NCI-H526 (cell line): Measurements from ENCODE around the gene CD55.

Experiments
- DNase-seq, 2 experiments: peaks; one replicate each; lab custom pipeline; 2025; lab: John Stamatoyannopoulos, UW

CD55 gene

DNA sequence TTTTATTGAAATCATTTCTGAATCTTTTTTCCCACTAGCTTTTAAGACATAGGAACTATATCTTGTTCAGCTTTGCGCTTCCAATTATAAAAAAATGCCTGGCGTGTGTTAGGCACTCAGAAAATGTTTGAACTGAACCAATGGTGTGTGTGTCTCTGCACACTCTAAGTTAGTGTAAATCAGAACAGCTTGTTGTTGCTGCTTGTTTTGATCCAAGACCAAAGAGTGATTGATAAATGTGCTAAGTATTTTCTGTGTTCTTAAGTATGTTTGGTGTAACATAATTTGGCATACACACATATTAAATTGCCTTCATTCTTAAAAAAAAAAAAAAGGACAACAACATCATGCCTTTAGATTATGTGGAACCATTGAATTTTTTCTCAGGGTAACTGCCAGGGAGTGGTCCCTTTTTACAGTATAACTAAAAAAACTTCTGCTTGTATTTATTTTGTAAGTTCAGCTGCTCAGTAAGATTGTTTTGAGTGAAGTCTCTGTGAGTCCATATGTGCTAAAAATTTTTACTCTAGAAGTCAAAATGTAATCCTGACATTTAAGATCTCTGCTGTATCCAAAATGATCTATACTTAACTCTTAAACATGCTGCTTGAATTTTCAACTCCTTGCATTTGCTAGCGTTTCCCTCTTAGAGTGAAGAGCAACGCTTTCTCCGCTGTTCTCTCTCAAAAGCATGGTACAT lies 8.7 kb downstream of the CD55 start:
- DNase-seq: no peak

DNA sequence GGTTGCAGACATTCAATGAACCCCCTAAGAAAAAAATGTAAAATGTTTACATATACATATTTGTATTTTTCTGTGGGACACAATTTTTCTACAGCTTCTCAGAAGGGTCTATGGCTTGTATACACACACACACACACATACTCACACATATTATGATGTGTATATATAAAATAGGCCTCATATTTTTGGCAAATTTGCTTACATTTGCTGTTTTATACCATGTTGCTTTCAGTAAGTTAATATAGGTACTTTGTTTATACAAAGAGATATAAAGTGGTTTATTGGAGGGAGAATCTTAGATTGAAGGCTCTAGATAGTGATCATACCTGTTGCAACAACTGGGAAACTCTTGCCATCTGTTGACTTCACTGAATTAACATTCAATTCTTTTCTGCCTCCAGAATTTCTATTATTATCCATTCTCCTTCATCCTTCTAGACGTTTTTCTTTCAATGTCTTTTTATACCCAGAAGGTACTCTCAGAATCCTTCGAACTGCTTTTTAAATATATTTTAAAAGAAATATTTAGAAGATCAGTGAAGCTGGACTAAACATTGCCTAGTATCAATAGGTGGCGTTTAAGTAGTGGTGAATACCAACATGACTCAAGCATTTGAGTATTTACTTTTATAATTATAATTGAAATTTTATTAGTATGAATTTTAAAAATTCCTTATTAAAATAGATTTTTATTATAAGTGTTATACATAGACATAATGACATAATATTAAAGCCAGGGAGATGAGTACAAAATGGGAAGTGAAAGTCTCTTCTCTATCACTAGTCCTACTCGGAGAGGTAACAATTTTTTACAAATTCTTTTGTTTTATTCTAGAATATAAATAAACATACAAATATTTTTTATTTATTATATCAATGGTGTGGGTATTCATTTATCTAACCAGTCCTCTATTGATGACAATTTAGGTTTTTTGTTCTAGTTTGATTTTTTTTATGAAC lies 10.2 kb downstream of the CD55 start:
- no peak for DNase-seq

DNA sequence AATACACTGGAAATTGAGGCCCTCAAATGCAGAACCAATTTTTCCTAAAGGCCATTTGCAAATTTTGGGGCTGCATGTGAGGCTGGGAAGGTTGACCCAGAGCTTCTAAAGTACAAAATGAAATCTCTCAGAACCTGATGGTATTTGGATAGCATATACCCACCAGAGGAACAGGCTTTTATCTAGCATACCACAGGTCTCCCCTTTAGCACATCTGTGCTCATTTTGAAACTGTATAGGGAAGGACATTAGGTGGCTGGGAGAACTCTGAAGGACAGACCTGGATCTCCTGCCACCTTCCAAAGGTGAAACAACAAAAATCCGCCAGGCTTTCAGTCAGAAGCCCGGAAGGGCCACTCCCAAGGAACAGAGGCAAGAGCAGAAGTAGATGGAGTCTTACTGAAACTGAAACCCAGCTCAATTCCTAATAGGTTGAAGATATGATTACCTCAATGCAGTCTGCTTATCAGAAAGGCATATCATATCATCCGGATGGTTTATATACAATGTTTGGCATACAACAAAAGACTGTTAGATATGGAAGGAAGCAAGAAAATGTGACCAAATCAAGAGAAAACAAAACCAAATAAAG lies 11.6 kb downstream of the CD55 start:
- DNase-seq: no peak

DNA sequence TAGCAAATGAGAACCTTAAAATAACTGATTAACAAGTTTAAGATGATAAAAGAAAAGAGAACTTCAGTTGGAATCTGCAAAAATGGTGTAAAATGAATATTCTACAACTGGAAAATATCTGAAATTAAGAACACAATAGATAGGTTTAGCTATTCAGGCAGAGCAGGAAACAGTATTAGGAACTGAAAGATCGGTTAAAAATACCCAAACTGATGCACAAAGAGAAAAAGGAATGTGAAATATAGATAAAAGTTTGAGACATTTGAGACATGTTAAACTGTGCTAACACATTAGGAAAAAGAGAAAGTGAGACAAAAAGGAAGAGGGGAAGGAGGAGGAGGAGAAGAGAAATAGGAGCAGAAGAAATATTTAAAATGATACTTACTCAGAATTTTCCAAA lies 12.1 kb downstream of the CD55 start:
- DNase-seq: no peak

DNA sequence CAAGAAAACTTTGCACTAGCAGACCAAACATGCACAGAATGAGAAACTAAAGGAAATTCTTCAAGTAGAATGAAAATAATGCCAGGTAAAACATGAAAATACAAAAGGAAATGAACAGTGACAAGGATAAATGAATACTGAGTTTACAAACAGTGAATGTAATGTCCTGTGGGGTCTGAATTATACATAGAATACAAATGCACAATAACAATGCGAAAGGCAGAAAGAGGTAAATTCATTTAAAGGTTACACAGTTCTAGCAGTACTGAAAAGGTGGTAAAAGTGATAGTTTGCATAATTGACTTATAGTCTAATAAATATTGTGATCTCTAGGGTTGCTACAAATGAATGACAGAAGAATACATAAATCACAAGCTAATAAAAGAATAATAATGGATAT lies 12.9 kb downstream of the CD55 start:
- no peak for DNase-seq

DNA sequence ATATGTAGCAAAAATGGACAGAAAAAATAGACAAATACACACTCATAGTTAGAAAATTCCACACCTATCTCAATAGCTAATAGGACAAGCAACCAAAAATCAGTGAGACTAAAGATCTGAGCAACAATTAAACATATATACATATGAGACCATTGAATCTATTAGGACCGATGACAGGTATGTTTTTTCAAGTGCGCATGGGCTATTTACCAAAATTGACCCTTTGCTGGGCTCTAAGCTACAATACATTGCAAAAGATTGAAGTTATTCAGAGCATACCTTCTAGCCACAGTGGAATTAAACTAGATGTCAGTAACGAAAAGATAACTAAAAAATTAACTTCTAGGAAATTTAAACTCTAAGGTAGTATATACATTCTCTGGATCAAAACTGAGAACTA lies 13.7 kb downstream of the CD55 start:
- DNase-seq: no peak

DNA sequence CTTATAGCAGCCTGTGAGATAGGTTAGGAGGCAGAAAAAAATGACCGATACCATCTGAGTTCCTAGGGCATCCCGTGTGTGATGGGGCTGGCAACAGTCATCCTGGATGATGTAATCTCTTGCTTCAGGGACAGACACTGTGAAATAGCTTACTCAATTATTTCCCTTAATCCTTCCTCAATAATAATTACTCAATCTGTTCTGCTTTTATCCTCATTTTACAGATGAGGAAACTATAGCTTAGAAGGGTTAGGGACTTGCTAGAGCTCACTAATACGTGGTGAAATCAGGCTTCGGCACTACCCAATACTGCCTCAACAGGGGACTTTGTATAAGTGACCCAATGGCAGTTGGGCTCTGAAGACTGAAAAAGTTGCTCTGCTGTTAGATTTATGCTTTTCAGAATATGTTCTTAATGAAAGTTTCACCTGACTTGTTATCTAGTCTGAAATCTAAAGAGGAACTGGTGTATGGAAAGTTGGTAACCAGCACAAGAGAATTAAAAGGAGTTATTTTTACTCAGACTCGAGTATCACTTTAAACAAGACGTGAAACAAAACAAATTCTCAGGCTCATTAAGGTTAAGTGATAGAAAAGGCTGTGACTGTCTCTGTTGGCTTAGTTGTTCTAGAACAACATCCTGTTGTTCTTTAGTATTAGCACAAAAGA lies 14.4 kb downstream of the CD55 start:
- DNase-seq: no peak

DNA sequence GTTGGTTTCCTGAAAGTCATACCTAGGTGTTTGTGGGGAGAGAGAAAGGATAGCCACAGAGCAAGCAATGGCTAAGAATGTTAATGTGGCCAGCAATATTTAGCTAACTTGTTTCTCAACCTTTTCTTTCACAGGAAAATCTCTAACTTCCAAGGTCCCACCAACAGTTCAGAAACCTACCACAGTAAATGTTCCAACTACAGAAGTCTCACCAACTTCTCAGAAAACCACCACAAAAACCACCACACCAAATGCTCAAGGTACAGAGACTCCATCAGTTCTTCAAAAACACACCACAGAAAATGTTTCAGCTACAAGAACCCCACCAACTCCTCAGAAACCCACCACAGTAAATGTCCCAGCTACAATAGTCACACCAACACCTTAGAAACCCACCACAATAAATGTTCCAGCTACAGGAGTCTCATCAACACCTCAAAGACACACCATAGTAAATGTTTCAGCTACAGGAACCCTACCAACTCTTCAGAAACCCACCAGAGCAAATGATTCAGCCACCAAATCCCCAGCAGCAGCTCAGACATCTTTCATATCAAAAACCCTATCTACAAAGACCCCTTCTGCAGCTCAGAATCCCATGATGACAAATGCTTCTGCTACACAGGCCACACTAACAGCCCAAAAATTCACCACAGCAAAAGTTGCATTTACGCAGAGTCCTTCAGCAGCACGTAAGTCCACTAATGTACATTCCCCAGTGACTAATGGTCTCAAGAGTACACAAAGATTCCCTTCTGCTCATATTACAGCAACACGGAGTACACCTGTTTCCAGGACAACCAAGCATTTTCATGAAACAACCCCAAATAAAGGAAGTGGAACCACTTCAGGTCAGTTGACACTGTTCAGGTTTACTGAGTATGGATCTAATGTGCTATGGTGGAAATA lies 15.3 kb downstream of the CD55 start:
- DNase-seq: no peak

DNA sequence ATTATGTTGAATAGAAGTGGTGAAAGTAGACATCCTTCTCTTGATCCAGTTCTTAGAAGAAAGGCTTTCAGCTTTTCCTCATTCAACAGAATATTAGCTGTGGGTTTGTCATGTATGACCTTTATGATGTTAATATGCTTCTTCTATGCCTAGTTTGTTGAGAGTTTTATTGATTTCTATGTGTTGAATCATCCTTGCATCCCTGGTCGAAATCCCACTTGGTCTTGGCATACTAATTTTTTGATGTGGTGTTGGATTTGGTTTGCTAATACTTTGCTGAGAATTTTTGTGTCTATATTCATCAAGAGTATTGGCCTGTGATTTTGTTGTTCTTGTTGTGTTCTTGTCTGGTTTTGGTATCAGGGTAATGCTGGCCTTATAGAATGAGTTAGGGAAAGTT lies 20.9 kb downstream of the CD55 start:
- no peak for DNase-seq

DNA sequence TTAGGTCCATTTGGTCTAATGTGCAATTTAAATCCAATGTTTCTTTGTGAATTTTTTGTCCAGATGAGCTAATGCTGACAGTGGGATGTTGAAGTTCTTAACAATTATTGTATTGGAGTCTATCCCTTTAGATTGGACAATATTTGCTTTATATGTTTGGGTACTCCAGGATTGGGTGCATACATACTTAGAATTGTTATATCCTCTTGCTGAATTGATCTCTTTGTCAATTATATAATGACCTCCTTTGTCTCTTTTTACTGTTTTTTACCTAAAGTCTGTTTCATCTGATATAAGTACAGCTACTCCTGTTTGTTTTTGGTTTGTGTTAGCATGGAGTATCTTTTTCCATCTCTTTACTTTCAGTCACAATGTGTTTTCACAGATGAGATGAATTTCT lies 22.2 kb downstream of the CD55 start:
- no peak for DNase-seq

DNA sequence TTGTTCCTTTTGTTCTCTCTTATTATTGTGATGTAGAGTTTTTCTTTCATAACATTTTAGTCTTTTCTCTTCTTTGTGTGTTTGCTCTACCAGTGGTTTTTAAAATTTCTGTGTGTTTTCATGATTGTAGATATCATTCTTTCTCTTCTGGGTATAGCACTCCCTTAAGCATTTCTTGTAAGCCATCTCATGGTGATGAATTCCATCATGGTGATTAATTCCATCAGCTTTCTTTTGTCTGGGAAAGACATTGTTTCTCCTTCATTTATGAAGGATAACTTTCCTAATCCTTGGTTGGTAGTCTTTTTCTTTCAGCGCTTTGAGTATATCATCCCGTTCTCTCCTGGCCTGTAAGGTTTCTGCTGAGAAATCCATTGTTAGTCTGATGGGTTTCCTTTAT lies 22.7 kb downstream of the CD55 start:
- DNase-seq: no peak

DNA sequence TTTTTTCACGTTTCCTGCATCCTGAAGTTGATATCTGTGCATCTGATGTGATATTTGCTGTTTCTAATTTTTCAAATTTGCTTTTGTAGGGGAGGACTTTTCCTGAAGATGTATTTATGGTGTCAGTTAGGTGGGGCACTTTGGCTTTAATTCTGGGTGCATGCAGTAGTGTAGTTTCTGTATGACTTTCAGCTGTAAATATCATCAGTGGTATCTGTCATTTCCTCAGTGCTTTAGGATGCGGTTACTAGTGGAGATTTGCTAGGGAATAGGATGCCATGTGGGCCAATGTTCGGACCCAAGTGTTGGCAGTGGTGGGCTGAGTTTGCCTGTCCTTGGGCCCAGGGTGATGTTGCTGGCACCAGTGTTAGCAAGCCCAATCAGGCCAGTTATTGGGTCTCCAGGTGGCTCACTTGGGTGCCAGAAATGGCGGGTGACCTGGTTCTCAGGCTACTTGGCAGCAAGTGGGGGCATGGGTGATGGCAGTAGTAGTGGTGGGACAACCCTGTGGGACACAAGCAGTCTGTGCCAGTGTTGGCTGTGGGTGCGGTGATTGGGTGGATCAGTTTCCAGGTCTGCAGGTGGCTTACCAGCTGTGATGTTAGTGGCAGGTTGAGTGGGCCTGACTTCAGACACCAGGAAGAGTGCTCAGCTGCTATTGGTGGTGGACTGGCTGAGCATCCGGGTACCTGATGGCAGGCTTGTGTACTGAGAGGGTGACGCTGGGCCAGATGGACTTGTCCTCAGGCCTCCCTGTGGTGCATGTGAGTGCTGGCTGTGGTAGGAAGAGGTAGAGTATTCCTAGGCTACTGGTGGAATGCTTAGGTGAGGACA lies 24.4 kb downstream of the CD55 start:
- no peak for DNase-seq

DNA sequence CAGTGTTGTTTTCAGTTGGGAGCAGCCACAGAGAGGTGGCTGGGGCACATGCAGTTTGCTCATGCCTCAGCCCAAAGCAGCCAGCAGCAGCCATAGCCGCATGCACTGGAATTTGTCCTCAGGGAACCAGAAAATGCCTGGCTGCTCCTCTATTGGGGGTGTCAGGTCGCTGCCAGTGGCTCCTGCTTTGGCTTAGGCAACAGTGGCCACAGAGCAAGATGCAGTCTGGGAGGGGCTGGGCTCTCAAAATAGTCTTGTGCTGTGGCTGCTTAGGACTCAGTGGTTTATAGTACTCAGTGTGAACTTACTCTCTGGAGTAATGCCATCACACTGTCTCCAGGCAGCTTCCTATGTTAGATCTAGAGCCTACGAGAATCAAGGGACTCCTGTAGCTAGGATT lies 25.0 kb downstream of the CD55 start:
- DNase-seq: no peak

DNA sequence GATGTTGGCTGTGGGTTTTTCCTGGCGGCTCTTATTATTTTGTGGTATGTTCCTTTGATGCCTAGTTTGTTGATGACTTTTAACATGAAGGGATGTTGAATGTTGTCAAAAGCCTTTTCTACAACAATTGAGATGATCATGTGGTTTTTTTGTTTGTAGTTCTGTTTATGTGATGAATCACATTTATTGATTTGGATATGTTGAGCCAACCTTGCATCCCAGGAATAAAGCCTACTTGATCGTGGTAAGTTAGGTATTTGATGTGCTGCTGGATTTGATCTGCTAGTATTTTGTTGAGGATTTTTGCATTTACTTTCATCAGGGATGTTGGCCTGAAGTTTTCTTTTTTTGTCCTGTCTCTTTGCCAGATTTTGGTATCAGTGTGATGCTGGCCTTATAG lies 28.5 kb downstream of the CD55 start:
- no peak for DNase-seq

DNA sequence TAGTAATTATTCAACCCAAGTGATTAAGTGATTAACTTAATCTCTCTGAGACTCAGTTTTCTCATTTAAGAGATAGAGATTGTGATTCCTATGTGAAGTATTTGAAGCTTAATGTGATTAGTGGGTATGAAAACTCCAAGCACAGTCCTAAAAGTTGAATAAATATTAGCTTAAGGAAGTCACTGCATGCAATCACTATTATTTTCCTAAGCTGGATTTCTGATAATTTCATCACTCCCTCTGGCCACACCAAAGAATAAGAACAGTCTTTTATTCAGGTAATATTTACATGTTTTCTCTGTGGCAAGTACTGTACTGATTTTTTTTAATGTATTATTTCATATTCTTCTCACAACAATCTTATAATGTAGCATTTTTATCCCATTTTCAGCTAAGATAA lies 31.1 kb downstream of the CD55 start:
- no peak for DNase-seq

DNA sequence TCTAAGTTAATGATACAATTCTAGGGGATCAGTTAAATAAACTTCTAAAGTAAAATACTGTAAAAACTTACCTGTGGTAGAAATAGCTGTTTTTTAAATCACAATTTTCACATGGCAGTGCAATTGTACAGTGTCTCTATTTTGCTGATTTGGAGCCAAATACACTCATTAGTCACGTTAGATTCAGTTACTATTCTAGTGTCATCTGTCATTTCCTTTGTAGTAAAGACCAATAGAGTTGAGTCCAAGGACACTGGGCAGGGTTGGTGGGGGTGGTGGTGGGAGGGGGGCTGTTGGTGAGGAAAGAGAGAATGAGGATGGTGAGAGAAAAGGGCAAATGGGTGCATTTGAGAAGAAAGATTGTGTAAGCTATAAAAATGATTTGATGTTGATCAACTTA lies 33.6 kb downstream of the CD55 start:
- no peak for DNase-seq

DNA sequence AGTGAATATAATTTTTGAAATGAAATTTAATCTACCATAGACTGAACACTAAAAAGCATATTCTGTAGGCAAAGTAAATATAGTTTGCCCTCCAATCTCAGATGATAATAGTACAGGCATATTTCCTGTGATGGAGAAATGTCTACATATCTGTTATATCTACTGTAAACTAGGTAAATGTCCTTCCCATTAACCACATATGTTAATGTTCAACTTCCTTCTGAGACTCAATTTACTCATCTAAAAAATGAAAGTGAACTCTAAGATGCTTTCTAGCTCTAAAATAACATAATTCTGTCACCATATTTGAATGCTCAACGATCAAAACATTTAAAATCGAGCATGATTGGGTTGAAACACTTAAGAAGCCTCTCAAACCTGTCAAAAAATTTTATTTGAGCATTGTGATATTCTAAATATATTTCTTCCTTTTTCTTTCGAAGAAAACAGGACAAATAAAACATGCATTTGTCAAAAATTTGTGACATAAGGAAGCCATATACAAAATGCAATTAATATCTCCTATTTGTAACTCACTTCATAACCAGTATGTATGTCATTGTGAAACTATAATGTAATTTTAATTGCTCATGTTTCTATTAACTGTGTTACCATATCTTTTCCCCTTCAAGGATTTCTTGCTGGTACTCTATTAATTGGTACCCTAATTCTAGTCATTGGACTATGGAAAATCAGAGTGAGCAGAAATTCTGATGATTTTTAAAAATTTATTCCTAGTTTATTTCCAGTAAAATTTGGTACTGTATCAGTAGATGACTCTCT lies 34.2 kb downstream of the CD55 start:
- no peak for DNase-seq

DNA sequence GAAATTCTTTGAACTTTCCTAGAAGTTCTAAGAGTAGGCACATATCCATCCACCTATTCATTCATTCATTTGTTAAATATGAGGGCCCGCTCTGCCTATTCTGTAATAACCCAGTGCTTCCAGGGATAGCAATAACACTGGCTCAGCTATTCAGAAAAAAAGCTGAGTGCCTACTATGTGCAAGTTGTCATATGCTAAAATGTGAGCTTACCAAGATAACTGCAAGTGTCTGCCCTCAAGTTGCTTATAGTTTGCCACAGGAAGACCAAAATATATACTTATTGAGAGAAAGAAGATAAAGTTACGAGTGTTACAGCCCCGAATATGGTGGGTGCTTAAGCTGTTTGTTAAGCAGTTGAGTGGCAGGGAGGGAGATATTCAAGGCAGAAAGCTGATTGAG lies 39.6 kb downstream of the CD55 start:
- no peak for DNase-seq

DNA sequence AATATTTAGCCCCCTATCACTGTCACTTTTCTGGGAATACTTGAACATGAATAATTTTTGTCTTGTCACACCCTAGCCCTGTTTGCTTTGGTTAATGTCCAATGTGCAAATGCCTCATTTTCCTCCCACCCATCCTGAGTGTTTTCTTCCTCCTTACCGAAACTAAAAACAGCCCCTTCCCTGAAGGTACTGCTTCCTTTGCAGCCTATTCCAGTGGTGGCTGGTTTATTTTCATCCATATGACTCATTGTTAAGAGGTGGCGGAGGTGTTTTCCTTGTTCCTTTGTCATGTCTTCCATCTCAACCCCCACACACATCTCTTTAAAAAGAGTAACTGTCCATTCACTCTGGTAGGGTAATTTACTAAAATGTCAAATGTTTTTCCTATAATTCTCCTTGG lies 40.4 kb downstream of the CD55 start:
- DNase-seq: no peak
